Activated CD4-positive, CD25-positive, alpha-beta regulatory T cell (primary cell): ENCODE measurements around the gene FYTTD1.

Source experiments
- DNase-seq, 4 experiments: peaks; one replicate each; lab custom pipeline; 2025; lab: John Stamatoyannopoulos, UW

The FYTTD1 gene

GRCh38 chr3:197791892-197792647 lies 42.4 kb downstream of the FYTTD1 start:
- peak in 1 of 4 experiments; percentile 4 for DNase-seq

- DNase-seq, result no peak
These were observed 43.6 kb downstream of the FYTTD1 start for GRCh38 chr3:197793247-197793646.

- no peak for DNase-seq
These were observed 44.4 kb downstream of the FYTTD1 start for GRCh38 chr3:197794115-197794514.

- DNase-seq, result no peak
These were observed 45.5 kb downstream of the FYTTD1 start for GRCh38 chr3:197795200-197795599.

- DNase-seq, result no peak
These were observed 46.4 kb downstream of the FYTTD1 start for GRCh38 chr3:197796087-197796486.

- DNase-seq, result no peak
These were observed 49.2 kb downstream of the FYTTD1 start for GRCh38 chr3:197798863-197799262.

GRCh38 chr3:197800379-197800778 lies 50.7 kb downstream of the FYTTD1 start:
- DNase-seq, result no peak

GRCh38 chr3:197801891-197802778 lies 52.5 kb downstream of the FYTTD1 start:
- no peak for DNase-seq

GRCh38 chr3:197802779-197803459 lies 53.2 kb downstream of the FYTTD1 start:
- DNase-seq, result no peak

GRCh38 chr3:197804511-197804910 lies 54.8 kb downstream of the FYTTD1 start:
- no peak for DNase-seq

- DNase-seq, result no peak
These were observed 58.4 kb downstream of the FYTTD1 start for GRCh38 chr3:197807969-197808587.

GRCh38 chr3:197809356-197810020 lies 59.8 kb downstream of the FYTTD1 start:
- DNase-seq, result no peak

GRCh38 chr3:197810901-197811300 lies 61.2 kb downstream of the FYTTD1 start:
- no peak for DNase-seq

- no peak for DNase-seq
These were observed 61.7 kb downstream of the FYTTD1 start for GRCh38 chr3:197811343-197811742.

- no peak for DNase-seq
These were observed 64.7 kb downstream of the FYTTD1 start for GRCh38 chr3:197814372-197814771.

- no peak for DNase-seq
These were observed 71.1 kb downstream of the FYTTD1 start for GRCh38 chr3:197820550-197821335.

GRCh38 chr3:197829397-197830045 lies 79.8 kb downstream of the FYTTD1 start:
- no peak for DNase-seq

GRCh38 chr3:197830308-197830966 lies 80.8 kb downstream of the FYTTD1 start:
- no peak for DNase-seq

GRCh38 chr3:197830967-197831313 lies 81.3 kb downstream of the FYTTD1 start:
- DNase-seq, result no peak
